ENCODE data around the gene SNAI3. TPM values are rescaled to one million over a fixed set of nuclear protein-coding genes. Genes with fewer than 3 reads are reported as not detected.

Gene SNAI3
- total RNA-seq, 1 donor = not detected

- no peak for DNase-seq (ENCODE audit: low read depth)
- no peak overlapping the region for H3K4me3 ChIP-seq (ENCODE audit: low read depth, low read length)
- TF ChIP-seq CTCF (IDR thresholded peaks at IDR 0.05; ENCODE audit: insufficient read depth, low read length) = no peak
Measured at GRCh38 chr16:88721815-88722755, 35.8 kb upstream of the SNAI3 start.

DNA sequence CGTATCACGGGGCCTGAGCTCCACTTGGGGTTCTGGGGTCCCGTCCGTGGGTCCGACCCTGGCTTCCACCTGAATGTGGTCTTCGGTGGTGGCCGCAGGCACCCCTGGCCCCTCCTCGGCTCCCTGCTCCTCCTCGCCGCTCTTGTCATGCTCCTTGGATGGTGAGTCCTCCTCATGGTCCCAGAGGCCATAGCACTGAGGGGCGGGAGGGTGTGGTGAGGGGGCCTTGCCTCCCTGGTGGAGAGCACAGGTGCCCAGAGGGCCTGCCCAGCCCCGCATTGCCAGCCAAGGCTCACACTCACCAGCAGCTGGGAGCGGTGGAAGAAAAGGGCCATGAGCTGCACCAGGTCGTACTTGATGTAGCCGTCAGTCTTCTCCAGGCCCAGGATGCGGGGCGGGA, 34.9 kb upstream of the SNAI3 start:
- no peak overlapping the region for H3K4me3 ChIP-seq (ENCODE audit: low read depth, low read length)
- no peak for TF ChIP-seq CTCF (IDR thresholded peaks at IDR 0.05; ENCODE audit: insufficient read depth, low read length)
- no peak for DNase-seq (ENCODE audit: low read depth)

- TF ChIP-seq CTCF (IDR thresholded peaks at IDR 0.05; ENCODE audit: insufficient read depth, low read length) = no peak
- no peak overlapping the region for H3K4me3 ChIP-seq (ENCODE audit: low read depth, low read length)
- DNase-seq (ENCODE audit: low read depth) = no peak
Measured at GRCh38 chr16:88720396-88720970, 34.2 kb upstream of the SNAI3 start.

DNA sequence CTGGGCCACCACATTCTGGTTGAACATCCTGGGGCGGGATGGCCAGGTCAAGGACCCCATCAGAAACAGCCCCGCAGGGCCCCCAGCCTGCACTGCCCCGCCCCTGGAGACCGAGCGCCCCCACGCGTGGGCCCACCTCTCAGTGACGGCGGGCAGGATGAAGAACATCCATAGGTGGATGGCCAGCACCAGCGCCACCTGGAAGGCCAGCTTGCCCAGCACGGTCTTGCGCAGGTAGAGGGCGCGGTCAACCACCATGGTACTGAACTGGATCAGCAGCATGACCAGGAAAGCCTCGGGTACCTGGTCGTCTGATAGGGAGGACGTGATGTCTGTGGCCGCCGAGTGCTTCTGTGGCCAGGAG, 33.6 kb upstream of the SNAI3 start:
- no peak for DNase-seq (ENCODE audit: low read depth)
- TF ChIP-seq CTCF (IDR thresholded peaks at IDR 0.05; ENCODE audit: insufficient read depth, low read length) = no peak
- no peak overlapping the region for H3K4me3 ChIP-seq (ENCODE audit: low read depth, low read length)

DNA sequence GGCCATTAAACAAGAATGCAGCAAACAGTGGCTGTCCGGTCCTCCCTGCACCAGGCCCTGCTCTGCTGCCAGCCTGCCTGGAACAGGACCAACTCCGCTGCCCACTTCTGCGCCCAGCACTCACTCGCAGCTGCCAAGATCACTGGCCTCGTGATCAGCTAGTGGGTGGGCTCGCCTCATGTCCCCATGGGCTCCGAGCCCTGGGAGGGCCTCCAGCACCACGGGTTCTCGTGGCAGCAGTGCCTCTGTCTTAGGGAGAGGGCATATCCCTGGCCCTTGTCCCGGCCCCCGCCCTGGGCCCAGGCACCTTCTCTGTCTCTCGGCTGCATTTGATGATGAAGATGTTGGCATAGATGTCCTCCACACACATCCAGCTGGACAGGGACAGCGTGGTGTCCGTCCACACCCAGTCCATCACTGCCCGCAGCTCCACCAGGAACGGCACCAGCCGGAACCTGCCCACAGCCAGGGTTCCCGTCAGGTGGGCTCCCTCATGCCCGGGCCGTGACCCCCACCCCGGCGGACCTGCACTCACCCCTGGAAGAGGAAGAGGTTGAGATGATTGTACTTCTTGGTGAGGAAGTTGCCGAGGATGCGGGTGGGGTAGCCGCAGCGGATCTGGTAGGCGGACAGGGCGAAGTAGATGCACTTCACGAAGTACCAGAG, 33.1 kb upstream of the SNAI3 start:
- DNase-seq (ENCODE audit: low read depth) = no peak
- no peak overlapping the region for H3K4me3 ChIP-seq (ENCODE audit: low read depth, low read length)
- no peak for TF ChIP-seq CTCF (IDR thresholded peaks at IDR 0.05; ENCODE audit: insufficient read depth, low read length)

GRCh38 chr16:88718178-88718577, 31.9 kb upstream of the SNAI3 start:
- no peak for TF ChIP-seq CTCF (IDR thresholded peaks at IDR 0.05; ENCODE audit: insufficient read depth, low read length)
- H3K4me3 ChIP-seq (ENCODE audit: low read depth, low read length) = no peak overlapping the region
- DNase-seq (ENCODE audit: low read depth) = no peak
